ENCODE results near the gene KRT84. TPM values are rescaled to one million over a fixed set of nuclear protein-coding genes. Genes with fewer than 3 reads are reported as not detected.
A peak's percentile ranks its signal among the peaks of the same experiment; 100 is the strongest.

KRT84 gene
- total RNA-seq, 2 experiments from 2014 or later: not detected

- intact Hi-C loops (cut with micrococcal nuclease): no loop called here
- H3K4me3 Mint-ChIP-seq: no peak overlapping the region
- H3K9me3 Mint-ChIP-seq: no peaks in the 10 kb centered on the region
- peaks cover 5% of the 10 kb centered on the region for H3K27me3 Mint-ChIP-seq
- POLR2A ChIA-PET: no interaction called here
- no peak for DNase-seq
- ATAC-seq: no peak
- H3K36me3 Mint-ChIP-seq (ENCODE audit: low read depth): no peaks in the 10 kb centered on the region
- TF ChIP-seq CTCF (IDR thresholded peaks at IDR 0.05): no peak
- no peak overlapping the region for H3K27ac Mint-ChIP-seq
- peaks cover 9% of the 10 kb centered on the region for H3K4me1 Mint-ChIP-seq (ENCODE audit: low read depth)
- CTCF ChIA-PET: interaction anchor here (0.9 to 2.1 kb wide), 3 partner anchors 9 to 520 kb away, joined by 3 to 7 read pairs (median 4); no protein-coding TSS in a partner anchor
Observed at GRCh38 chr12:52364061-52364460, 21.4 kb downstream of the KRT84 start.

- Mint-ChIP-seq H3K4me1 (ENCODE audit: low read depth) (peaks cover 18% of the 10 kb centered on the region), H3K9me3 (no peaks in the 10 kb centered on the region), H3K36me3 (ENCODE audit: low read depth) (no peaks in the 10 kb centered on the region), H3K4me3 (no peak overlapping the region), H3K27ac (no peak overlapping the region), H3K27me3 (peaks cover 3% of the 10 kb centered on the region)
- POLR2A ChIA-PET: no interaction called here
- intact Hi-C loops (cut with micrococcal nuclease): no loop called here
- TF ChIP-seq CTCF (IDR thresholded peaks at IDR 0.05): no peak
- ATAC-seq (no peak), DNase-seq (no peak)
- CTCF ChIA-PET: interaction anchor here (1.7 to 2.1 kb wide), 2 partner anchors 10 to 521 kb away, joined by 3 to 7 read pairs; no protein-coding TSS in a partner anchor
Observed at GRCh38 chr12:52363111-52363679, 22.3 kb downstream of the KRT84 start.

GRCh38 chr12:52362118-52362726 is 23.2 kb downstream of the KRT84 start:
- ChIA-PET CTCF (interaction anchor here (0.9 to 3.2 kb wide), 11 partner anchors 9 to 518 kb away, joined by 3 to 28 read pairs (median 5); no protein-coding TSS in a partner anchor), POLR2A (interaction anchor here (1.0 to 2.3 kb wide), 2 partner anchors 10 to 12 kb away, joined by 3 to 5 read pairs; no protein-coding TSS in a partner anchor)
- H3K27ac Mint-ChIP-seq: no peak overlapping the region
- peak; percentile 38 for DNase-seq
- no peak overlapping the region for H3K4me3 Mint-ChIP-seq
- H3K9me3 Mint-ChIP-seq: no peaks in the 10 kb centered on the region
- no peaks in the 10 kb centered on the region for H3K36me3 Mint-ChIP-seq (ENCODE audit: low read depth)
- intact Hi-C loops (cut with micrococcal nuclease): no loop called here
- TF ChIP-seq CTCF (IDR thresholded peaks at IDR 0.05): peak; percentile 18
- H3K27me3 Mint-ChIP-seq: peaks cover 3% of the 10 kb centered on the region
- H3K4me1 Mint-ChIP-seq (ENCODE audit: low read depth): peaks cover 24% of the 10 kb centered on the region
- ATAC-seq: no peak

- Mint-ChIP-seq H3K9me3 (no peaks in the 10 kb centered on the region), H3K36me3 (ENCODE audit: low read depth) (no peaks in the 10 kb centered on the region), H3K4me3 (no peak overlapping the region), H3K27me3 (peaks cover 2% of the 10 kb centered on the region), H3K27ac (no peak overlapping the region), H3K4me1 (ENCODE audit: low read depth) (peaks cover 24% of the 10 kb centered on the region)
- DNase-seq: peak; percentile 10
- ChIA-PET CTCF (interaction anchor here (0.9 to 3.2 kb wide), 12 partner anchors 9 to 518 kb away, joined by 3 to 28 read pairs (median 4); partner anchors contain the start of gene KRT83), POLR2A (interaction anchor here (1.0 to 2.3 kb wide), 3 partner anchors 9 to 533 kb away, joined by 3 to 5 read pairs (median 4); no protein-coding TSS in a partner anchor)
- ATAC-seq: no peak
- TF ChIP-seq CTCF (IDR thresholded peaks at IDR 0.05): no peak
- intact Hi-C loops (cut with micrococcal nuclease): no loop called here
Observed at GRCh38 chr12:52361553-52361952, 23.9 kb downstream of the KRT84 start.

Data from activated CD8-positive, alpha-beta T cell treated with anti-CD3 and anti-CD28 coated beads for 36 hours (primary cell).